ENCODE measurements around the gene GRK7.

GRCh38 chr3:141743305-141743704, 19.9 kb upstream of the GRK7 start:
- TF ChIP-seq JUND (IDR thresholded peaks at IDR 0.05; ENCODE audit: borderline replicate concordance, low read depth, low read length) (no peak), JUND (tag; IDR thresholded peaks at IDR 0.05; ENCODE audit: borderline replicate concordance, low read depth, low read length) (no peak), CHD2 (IDR thresholded peaks at IDR 0.05; ENCODE audit: low read depth, low read length) (no peak), ZNF140 (CRISPR knock-in tag; IDR thresholded peaks at IDR 0.05) (no peak), EP300 (IDR thresholded peaks at IDR 0.05; ENCODE audit: low read length) (no peak), DNMT1 (IDR thresholded peaks at IDR 0.05) (no peak), EZH2 (IDR thresholded peaks at IDR 0.05; ENCODE audit: borderline replicate concordance, low read depth, low read length) (no peak)
- TF ChIP-seq, protein P1, sequence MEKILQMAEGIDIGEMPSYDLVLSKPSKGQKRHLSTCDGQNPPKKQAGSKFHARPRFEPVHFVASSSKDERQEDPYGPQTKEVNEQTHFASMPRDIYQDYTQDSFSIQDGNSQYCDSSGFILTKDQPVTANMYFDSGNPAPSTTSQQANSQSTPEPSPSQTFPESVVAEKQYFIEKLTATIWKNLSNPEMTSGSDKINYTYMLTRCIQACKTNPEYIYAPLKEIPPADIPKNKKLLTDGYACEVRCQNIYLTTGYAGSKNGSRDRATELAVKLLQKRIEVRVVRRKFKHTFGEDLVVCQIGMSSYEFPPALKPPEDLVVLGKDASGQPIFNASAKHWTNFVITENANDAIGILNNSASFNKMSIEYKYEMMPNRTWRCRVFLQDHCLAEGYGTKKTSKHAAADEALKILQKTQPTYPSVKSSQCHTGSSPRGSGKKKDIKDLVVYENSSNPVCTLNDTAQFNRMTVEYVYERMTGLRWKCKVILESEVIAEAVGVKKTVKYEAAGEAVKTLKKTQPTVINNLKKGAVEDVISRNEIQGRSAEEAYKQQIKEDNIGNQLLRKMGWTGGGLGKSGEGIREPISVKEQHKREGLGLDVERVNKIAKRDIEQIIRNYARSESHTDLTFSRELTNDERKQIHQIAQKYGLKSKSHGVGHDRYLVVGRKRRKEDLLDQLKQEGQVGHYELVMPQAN (IDR thresholded peaks at IDR 0.05; ENCODE audit: borderline replicate concordance): no peak
- TF ChIP-seq, protein P2, sequence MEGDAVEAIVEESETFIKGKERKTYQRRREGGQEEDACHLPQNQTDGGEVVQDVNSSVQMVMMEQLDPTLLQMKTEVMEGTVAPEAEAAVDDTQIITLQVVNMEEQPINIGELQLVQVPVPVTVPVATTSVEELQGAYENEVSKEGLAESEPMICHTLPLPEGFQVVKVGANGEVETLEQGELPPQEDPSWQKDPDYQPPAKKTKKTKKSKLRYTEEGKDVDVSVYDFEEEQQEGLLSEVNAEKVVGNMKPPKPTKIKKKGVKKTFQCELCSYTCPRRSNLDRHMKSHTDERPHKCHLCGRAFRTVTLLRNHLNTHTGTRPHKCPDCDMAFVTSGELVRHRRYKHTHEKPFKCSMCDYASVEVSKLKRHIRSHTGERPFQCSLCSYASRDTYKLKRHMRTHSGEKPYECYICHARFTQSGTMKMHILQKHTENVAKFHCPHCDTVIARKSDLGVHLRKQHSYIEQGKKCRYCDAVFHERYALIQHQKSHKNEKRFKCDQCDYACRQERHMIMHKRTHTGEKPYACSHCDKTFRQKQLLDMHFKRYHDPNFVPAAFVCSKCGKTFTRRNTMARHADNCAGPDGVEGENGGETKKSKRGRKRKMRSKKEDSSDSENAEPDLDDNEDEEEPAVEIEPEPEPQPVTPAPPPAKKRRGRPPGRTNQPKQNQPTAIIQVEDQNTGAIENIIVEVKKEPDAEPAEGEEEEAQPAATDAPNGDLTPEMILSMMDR (IDR thresholded peaks at IDR 0.05 in 2 of 3, conservative IDR thresholded peaks at IDR 0.05 in 1 of 3; ENCODE audit: insufficient read depth in 2 of 3, low read depth in 1 of 3, low read length in 3 of 3): no peak

Measured in K562 (cell line).